Colonic mucosa (tissue), 4 donors: ENCODE results near the gene SLC5A2. TPM values are rescaled to one million over a fixed set of nuclear protein-coding genes. Genes with fewer than 3 reads are reported as not detected.

ENCODE experiments used
- DNase-seq: peaks from one replicate; pipeline ENCODE4 v3.0.0-alpha.2; 2020
- H3K27ac ChIP-seq: fragments of 200-600 bp; one replicate; pipeline ENCODE4 v1.8.0; 2021
- H3K27me3 ChIP-seq: fragments of 200-600 bp; one replicate; pipeline ENCODE4 v1.8.0; 2021
- H3K36me3 ChIP-seq: fragments of 200-600 bp; one replicate; pipeline ENCODE4 v1.8.0; 2021
- H3K4me1 ChIP-seq: fragments of 200-600 bp; one replicate; pipeline ENCODE4 v1.8.0; 2021; ENCODE audit warnings: mild to moderate bottlenecking
- H3K4me3 ChIP-seq: fragments of 200-600 bp; one replicate; pipeline ENCODE4 v1.8.0; 2021
- H3K9ac ChIP-seq, 2 donors: one replicate each; pipeline ENCODE4 v1.7.0; 2013; ENCODE audit warnings: control low read depth in 2 of 2, low read depth in 2 of 2, low read length in 2 of 2
- H3K9me3 ChIP-seq: fragments of 200-600 bp; one replicate; pipeline ENCODE4 v1.8.0; 2021
- intact Hi-C: fragments of 100-400 bp; cut with DNase I; formaldehyde crosslinking; loops from one replicate; pipeline ENCODE4 v1.14.1; 2022
- total RNA-seq, 2 donors: library from RNA; stranded (reverse); fragmentation: NEBNext Ultra II Directional in 1 of 2; extraction: Animal tissue kit (Norgen Biotek cat#: 25700) in 1 of 2; gene quantifications; one replicate each; pipeline ENCODE4 v1.2.1, GENCODE V29; 2021
- TF ChIP-seq, protein P1 (sequence below): fragments of 200-600 bp; IDR thresholded peaks from one replicate; pipeline ENCODE4 v1.8.0; 2022; ENCODE audit warnings: antibody characterized with exemption, mild to moderate bottlenecking
- donor health status: healthy.
- donor health status: DM: no; HTN: no; CAD: no.
- donor health status: DM: no; HTN: no; CAD: no.

The SLC5A2 gene
- total RNA-seq, 2 donors from 2014 or later, result 0.20 to 0.21 TPM

DNA sequence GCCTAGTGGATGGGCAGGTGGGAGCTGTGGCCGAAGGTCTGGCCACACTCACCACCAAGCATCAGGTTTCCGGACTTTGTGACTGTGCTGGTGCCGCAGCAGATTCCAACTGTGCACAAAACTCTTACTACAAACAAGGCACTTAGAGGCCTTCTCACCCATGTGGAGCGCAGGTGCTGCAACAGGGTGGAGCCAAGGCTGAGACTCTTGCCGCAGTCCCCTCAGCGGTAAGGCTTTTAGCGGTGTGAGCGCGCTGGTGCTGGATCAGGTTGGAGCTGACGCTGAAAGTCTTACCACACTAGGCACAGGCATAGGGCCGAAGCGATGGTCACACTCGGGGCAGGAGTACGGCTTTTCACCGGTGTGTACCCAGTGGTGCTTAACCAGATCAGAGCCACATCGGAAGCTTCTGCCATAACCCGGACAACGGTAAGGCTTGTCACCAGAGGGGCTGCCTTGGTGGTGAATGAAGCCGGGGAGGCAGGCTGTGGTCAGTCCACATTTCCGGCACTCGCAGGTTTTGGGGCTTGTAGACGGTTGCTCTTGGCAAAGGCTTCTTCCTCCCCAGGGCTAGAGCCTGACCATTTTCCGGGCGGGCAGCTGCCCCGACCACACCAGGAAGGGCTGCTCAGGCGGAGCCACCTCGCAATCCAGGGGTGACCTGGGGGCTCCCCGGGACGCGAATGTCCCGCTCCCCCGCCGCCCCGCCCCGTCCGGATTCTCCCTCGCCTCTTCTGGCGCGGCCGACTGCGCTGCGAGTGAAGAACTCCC lies 24.7 kb upstream of the SLC5A2 start:
- intact Hi-C loops, result loop anchor here (10.0 kb wide), 2 partner anchors 273 to 407 kb away; partner anchors contain the start of gene FUS
- peak; percentile 67 for DNase-seq
- Histone ChIP-seq H3K36me3 (no peaks in the 10 kb centered on the region), H3K4me1 (peaks cover 27% of the 10 kb centered on the region), H3K27me3 (no peaks in the 10 kb centered on the region), H3K9me3 (no peaks in the 10 kb centered on the region), H3K27ac (peak overlapping the region; percentile 91), H3K9ac (peak overlapping the region; percentile 84 to 97), H3K4me3 (peak overlapping the region; percentile 71)
- TF ChIP-seq, protein P1, sequence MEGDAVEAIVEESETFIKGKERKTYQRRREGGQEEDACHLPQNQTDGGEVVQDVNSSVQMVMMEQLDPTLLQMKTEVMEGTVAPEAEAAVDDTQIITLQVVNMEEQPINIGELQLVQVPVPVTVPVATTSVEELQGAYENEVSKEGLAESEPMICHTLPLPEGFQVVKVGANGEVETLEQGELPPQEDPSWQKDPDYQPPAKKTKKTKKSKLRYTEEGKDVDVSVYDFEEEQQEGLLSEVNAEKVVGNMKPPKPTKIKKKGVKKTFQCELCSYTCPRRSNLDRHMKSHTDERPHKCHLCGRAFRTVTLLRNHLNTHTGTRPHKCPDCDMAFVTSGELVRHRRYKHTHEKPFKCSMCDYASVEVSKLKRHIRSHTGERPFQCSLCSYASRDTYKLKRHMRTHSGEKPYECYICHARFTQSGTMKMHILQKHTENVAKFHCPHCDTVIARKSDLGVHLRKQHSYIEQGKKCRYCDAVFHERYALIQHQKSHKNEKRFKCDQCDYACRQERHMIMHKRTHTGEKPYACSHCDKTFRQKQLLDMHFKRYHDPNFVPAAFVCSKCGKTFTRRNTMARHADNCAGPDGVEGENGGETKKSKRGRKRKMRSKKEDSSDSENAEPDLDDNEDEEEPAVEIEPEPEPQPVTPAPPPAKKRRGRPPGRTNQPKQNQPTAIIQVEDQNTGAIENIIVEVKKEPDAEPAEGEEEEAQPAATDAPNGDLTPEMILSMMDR, result no peak

DNA sequence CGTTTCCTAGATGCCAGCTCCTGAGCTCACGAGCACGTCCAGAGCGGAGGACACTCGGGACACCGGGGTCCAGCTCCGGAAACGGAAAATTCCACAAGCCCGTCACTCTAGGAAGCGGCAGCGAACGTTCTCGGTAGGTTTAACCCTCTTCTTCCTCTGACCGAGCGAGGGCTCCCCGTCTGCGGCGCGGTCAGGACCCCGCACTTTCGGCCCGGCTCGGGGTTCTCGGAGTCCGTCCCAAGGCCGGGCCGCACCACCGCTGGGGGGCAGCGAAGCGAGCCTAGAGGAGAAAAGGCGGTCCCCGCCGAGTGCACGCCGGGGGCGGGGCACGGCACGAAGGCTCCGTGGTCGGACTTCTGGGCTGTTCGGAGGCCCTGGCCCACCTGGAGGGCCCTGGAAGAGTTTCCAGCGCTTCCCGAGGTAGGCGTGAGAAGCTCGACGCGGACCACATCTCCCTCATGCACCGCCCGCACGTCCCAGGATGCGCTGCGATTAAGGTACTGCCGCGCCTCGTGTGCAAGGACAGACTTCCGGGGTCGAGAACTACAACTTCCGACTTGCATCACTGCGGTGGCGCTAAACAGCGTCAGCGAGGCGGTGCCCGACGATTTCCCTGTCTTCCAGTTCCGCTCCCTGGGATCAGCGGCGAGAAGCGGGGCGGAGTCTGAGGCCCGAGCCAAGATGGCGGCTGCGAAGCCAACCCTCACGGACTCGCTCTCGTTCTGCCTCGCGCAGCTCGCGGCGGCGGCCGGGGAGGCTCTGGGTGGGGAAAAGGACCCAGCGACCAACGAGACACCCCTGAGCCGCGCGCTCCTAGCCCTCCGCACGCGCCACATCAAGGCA lies 23.9 kb upstream of the SLC5A2 start, which contains the start of gene ARMC5:
ARMC5 (plus strand) TSS at position 658 of the 843 bp plus-strand sequence; CDS start at position 682, 24 bp downstream.
- Histone ChIP-seq H3K36me3 (no peaks in the 10 kb centered on the region), H3K4me3 (peak within 1 kb of the TSS; percentile 71), H3K4me1 (peaks cover 27% of the 10 kb centered on the region), H3K27me3 (no peaks in the 10 kb centered on the region), H3K27ac (peak within 1 kb of the TSS; percentile 91), H3K9ac (peak within 1 kb of the TSS; percentile 85 to 97), H3K9me3 (no peaks in the 10 kb centered on the region)
- DNase-seq, result peak; percentile 98
- intact Hi-C loops, result loop anchor here (10.0 kb wide), 2 partner anchors 274 to 406 kb away; partner anchors contain the start of gene FUS
- TF ChIP-seq, protein P1, result peak; percentile 47

DNA sequence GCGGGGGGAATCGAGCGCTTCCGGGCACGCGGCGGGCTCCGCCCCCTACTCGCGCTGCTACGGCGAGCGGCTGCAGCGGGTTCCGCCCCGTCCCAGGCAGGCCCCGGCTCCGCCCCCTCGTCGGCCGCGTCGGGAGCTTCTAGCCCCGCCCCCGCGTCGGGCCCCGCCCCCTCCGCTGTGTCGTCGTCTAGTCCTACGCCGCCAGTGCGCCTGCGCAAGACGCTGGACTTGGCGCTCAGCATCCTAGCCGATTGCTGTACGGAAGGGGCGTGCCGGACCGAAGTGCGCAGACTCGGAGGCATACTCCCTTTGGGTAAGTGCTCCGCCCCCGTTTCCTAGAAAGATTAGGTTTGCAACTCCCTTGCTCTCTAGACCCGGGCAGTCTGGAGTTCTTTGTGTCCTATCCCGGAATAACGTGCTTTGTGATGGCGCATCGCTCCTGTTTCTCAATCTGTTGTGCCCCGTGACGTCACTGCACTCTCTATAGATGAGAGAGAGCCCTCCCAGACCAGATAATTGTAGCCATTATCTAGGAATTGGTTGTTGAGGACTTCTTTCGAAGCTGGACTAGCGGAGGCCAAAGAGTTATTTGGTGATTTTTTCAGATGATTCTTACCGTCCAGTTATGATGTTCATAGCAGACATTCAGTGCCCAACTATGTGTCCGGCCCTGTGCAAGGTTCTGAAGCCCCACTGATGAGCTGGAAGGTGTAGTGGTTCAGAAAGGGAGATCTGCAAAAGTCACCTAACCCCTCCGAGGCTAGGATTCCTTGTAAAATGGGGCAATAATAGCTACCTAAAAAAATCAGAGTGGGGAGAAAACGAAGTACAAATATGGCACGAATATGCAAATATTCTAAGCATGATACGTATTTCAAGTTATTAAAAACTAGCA lies 23.0 kb upstream of the SLC5A2 start:
- H3K4me3 ChIP-seq, result peak overlapping the region; percentile 71
- no peaks in the 10 kb centered on the region for H3K36me3 ChIP-seq
- H3K27ac ChIP-seq, result peak overlapping the region; percentile 91
- no peaks in the 10 kb centered on the region for H3K27me3 ChIP-seq
- intact Hi-C loops, result loop anchor here (10.0 kb wide), 2 partner anchors 275 to 405 kb away; partner anchors contain the start of gene FUS
- TF ChIP-seq, protein P1, result no peak
- H3K9me3 ChIP-seq, result no peaks in the 10 kb centered on the region
- DNase-seq, result peak; percentile 100
- H3K4me1 ChIP-seq, result peaks cover 27% of the 10 kb centered on the region
- H3K9ac ChIP-seq, result peak overlapping the region; percentile 85 to 97

DNA sequence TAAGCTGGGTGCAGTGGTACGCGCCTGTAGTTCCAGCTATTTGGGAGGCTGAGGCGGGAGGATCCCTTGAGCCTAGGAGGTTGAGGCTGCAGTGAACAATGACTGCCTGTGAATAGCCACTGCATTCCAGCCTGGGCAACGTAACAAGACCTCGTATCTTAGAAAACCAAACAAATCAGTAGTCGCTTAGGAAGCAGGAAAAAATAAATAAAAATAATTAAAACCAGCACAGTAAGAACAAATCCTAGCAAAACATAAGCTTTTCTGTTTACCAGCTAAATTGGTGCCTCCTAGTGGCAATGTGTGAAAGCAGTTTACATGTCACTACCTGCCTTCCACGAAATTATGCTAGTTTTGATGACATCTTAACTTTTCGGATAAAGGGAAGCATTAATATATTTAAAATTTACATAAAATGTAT lies 22.3 kb upstream of the SLC5A2 start:
- DNase-seq, result no peak
- peaks cover 21% of the 10 kb centered on the region for H3K4me1 ChIP-seq
- intact Hi-C loops, result no loop called here
- no peaks in the 10 kb centered on the region for H3K36me3 ChIP-seq
- H3K27me3 ChIP-seq, result no peaks in the 10 kb centered on the region
- no peaks in the 10 kb centered on the region for H3K9me3 ChIP-seq
- peak overlapping the region; percentile 71 for H3K4me3 ChIP-seq
- TF ChIP-seq, protein P1, result peak; percentile 51
- H3K27ac ChIP-seq, result peak overlapping the region; percentile 91
- peak overlapping the region in 1 of 2 donors; percentile 70 for H3K9ac ChIP-seq
